Stomach (tissue), 9 donors: Measurements from ENCODE around the gene NEMP1. TPM values are rescaled to one million over a fixed set of nuclear protein-coding genes. Genes with fewer than 3 reads are reported as not detected.

Experiments
- DNase-seq, 2 donors: peaks; one replicate each; pipeline versions ENCODE4 v3.0.0 to v3.0.0-alpha.2; 2013 to 2019
- H3K27ac ChIP-seq, 5 donors: fragments of 200-600 bp in 4 of 5; sonication (generic) in 4 of 5; one replicate each; pipeline ENCODE4 v1.5.1; 2013 to 2019; ENCODE audit warnings: mild to moderate bottlenecking in 1 of 5, moderate library complexity in 1 of 5
- H3K27me3 ChIP-seq, 3 donors: fragments of 200-600 bp; sonication (generic); one replicate each; pipeline ENCODE4 v1.5.1; 2017 to 2019; ENCODE audit warnings: mixed run types in 1 of 3
- H3K36me3 ChIP-seq, 4 donors: fragments of 200-600 bp; sonication (generic); 1 replicate in 3 of 4; 2 replicates in 1 of 4; pipeline ENCODE4 v1.5.1; 2016 to 2019
- H3K4me1 ChIP-seq, 4 donors: fragments of 200-600 bp; sonication (generic); one replicate each; pipeline ENCODE4 v1.5.1; 2016 to 2019
- H3K4me3 ChIP-seq, 4 donors: fragments of 200-600 bp; sonication (generic) in 3 of 4; one replicate each; pipeline ENCODE4 v1.5.1; 2016 to 2019; ENCODE audit warnings: mild to moderate bottlenecking in 1 of 4
- H3K9me3 ChIP-seq, 4 donors: fragments of 200-600 bp; sonication (generic); one replicate each; pipeline ENCODE4 v1.5.1; 2016 to 2019
- EP300 ChIP-seq: sonication (generic); formaldehyde crosslinking; IDR thresholded peaks from one replicate; pipeline ENCODE4 v1.6.1; 2017; ENCODE audit warnings: antibody characterized with exemption
- POLR2A ChIP-seq, 4 donors: fragments of 450-650 bp; IDR thresholded peaks; one replicate each; pipeline ENCODE4 v1.6.1; 2016; ENCODE audit warnings: antibody characterized with exemption in 4 of 4, control low read depth in 2 of 4, mild to moderate bottlenecking in 1 of 4, moderate library complexity in 1 of 4
- POLR2AphosphoS5 ChIP-seq, 3 donors: sonication (generic); formaldehyde crosslinking; IDR thresholded peaks; one replicate each; pipeline ENCODE4 v1.6.1; 2016; ENCODE audit warnings: antibody characterized with exemption in 3 of 3
- WGBS, 5 donors: extraction: QIAGEN DNeasy Blood & Tissue Kit in 3 of 5; methylation state at CpG; one replicate each; pipeline versions ENCODE4 v1.1.5 to v1.1.7; 2013 to 2018; 5-methylcytosine and 5-hydroxymethylcytosine counted together
- intact Hi-C: fragments of 100-400 bp; cut with DNase I; formaldehyde crosslinking; loops from one replicate; pipeline ENCODE4 v1.15.1; 2023; ENCODE audit warnings: low total_unique reads
- polyA plus RNA-seq, 3 donors: library from polyadenylated mRNA; stranded (reverse); fragments of 200-250 nt; gene quantifications; one replicate each; pipeline ENCODE4 v1.2.3, GENCODE V29; 2013
- total RNA-seq, 5 donors: library from RNA; depleted of rRNA; stranded (reverse); fragments of >200 nt; gene quantifications; one replicate each; pipeline versions ENCODE4 v1.1.0 to v1.2.3, GENCODE V29; 2014 to 2016
- TF ChIP-seq, protein P1 (sequence below), 7 experiments: fragments of 450-650 bp in 4 of 7; fragments of 200-600 bp in 3 of 7; sonication (generic) in 3 of 7; IDR thresholded peaks; one replicate each; pipeline ENCODE4 v1.5.1; 2016 to 2019; ENCODE audit warnings: antibody characterized with exemption in 7 of 7, control low read depth in 2 of 7, mild to moderate bottlenecking in 1 of 7
- donor health status: healthy with polysubstance abuse.
- donor health status: Bipolar disorder and iron deficiency.
- donor health status: healthy.

Gene NEMP1
- total and polyA plus RNA-seq, 8 donors, result 1.1 to 16.7 (median 2.5) TPM

DNA sequence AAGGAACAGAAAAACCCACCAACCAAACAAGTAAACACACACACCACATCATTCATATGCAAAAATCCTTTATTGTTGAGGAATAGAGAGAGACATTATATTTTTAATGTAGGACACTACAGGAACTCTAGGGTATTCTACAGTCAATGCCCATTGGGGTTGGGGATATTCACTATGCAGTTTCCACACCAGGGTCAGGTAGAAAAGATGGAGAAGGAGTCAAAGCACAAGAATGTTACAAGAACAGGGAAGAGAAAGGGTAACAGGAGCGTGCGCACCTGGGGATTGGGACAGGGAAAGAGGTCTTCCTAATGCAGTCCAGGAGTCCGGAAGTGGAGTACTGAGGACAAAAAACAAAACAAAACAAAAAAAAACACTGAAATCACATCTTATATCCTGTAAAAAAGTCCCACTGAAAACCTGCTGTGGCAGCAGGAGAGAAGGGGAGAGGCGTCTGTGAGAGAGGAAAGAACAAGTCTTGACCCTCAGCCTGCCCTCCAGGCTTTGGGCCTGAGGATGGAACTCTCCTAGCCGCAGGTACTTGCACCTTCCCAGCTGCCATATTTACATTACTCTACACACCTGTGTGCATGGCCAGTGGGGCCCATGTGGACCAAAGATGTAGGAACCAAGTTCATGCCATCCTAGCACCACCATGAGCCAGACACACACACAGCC, 68.5 kb downstream of the NEMP1 start:
- H3K27ac ChIP-seq, result peak overlapping the region in 1 of 5 donors; percentile 38
- peaks cover 6 to 32% (median 24%) of the 10 kb centered on the region in 4 donors for H3K4me1 ChIP-seq
- DNase-seq, result no peak
- no peak overlapping the region for H3K4me3 ChIP-seq
- WGBS, 5 donors, result 83 to 96% (median 89%) methylated on average over 5 of the region's 5 CpGs
- H3K9me3 ChIP-seq, result no peaks in the 10 kb centered on the region
- no peaks in the 10 kb centered on the region for H3K36me3 ChIP-seq
- no peak for TF ChIP-seq EP300
- TF ChIP-seq, protein P1, sequence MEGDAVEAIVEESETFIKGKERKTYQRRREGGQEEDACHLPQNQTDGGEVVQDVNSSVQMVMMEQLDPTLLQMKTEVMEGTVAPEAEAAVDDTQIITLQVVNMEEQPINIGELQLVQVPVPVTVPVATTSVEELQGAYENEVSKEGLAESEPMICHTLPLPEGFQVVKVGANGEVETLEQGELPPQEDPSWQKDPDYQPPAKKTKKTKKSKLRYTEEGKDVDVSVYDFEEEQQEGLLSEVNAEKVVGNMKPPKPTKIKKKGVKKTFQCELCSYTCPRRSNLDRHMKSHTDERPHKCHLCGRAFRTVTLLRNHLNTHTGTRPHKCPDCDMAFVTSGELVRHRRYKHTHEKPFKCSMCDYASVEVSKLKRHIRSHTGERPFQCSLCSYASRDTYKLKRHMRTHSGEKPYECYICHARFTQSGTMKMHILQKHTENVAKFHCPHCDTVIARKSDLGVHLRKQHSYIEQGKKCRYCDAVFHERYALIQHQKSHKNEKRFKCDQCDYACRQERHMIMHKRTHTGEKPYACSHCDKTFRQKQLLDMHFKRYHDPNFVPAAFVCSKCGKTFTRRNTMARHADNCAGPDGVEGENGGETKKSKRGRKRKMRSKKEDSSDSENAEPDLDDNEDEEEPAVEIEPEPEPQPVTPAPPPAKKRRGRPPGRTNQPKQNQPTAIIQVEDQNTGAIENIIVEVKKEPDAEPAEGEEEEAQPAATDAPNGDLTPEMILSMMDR (IDR thresholded peaks at IDR 0.05), result no peak
- no peak for TF ChIP-seq POLR2AphosphoS5 (IDR thresholded peaks at IDR 0.05)
- no peak for TF ChIP-seq POLR2A (IDR thresholded peaks at IDR 0.05)
- intact Hi-C loops, result loop anchor here (5.0 kb wide), 1 partner anchor 52 kb away; no protein-coding TSS in a partner anchor
- peaks cover 0 to 21% (median 0%) of the 10 kb centered on the region in 3 donors for H3K27me3 ChIP-seq

GRCh38 chr12:57008178-57008577, 70.4 kb downstream of the NEMP1 start:
- intact Hi-C loops, result loop anchor here (5.0 kb wide), 1 partner anchor 54 kb away; no protein-coding TSS in a partner anchor
- peaks cover 14 to 17% (median 16%) of the 10 kb centered on the region in 4 donors for H3K36me3 ChIP-seq
- H3K27me3 ChIP-seq, result peaks cover 0 to 3% (median 0%) of the 10 kb centered on the region in 3 donors
- H3K4me3 ChIP-seq, result no peak overlapping the region
- peak in 1 of 2 donors; percentile 85 for DNase-seq
- H3K27ac ChIP-seq, result peak overlapping the region in 1 of 5 donors; percentile 10
- no peaks in the 10 kb centered on the region for H3K9me3 ChIP-seq
- H3K4me1 ChIP-seq, result peaks cover 9 to 41% (median 29%) of the 10 kb centered on the region in 4 donors
- TF ChIP-seq POLR2AphosphoS5 (IDR thresholded peaks at IDR 0.05) (no peak), POLR2A (IDR thresholded peaks at IDR 0.05) (no peak), EP300 (no peak)
- TF ChIP-seq, protein P1 (IDR thresholded peaks at IDR 0.05), result peak in 5 of 7 experiments; percentile 38 to 57 (median 47)

- Histone ChIP-seq H3K27ac (peak overlapping the region in 4 of 5 donors; percentile 16 to 88 (median 73)), H3K4me1 (peaks cover 13 to 46% (median 32%) of the 10 kb centered on the region in 4 donors), H3K36me3 (peaks cover 25 to 29% (median 28%) of the 10 kb centered on the region in 4 donors), H3K27me3 (no peaks in the 10 kb centered on the region), H3K4me3 (peak overlapping the region; percentile 92 to 98 (median 97)), H3K9me3 (no peaks in the 10 kb centered on the region)
- 49 to 56% (median 52%) methylated on average over 10 of the region's 10 CpGs for WGBS, 5 donors
- intact Hi-C loops, result loop anchor here (5.0 kb wide), 1 partner anchor 55 kb away; no protein-coding TSS in a partner anchor
- no peak for DNase-seq
- TF ChIP-seq, protein P1 (IDR thresholded peaks at IDR 0.05), result peak in 2 of 7 experiments; percentile 4 to 18
- no peak for TF ChIP-seq POLR2AphosphoS5 (IDR thresholded peaks at IDR 0.05)
- no peak for TF ChIP-seq POLR2A (IDR thresholded peaks at IDR 0.05)
- no peak for TF ChIP-seq EP300
Observed at GRCh38 chr12:57006809-57007475, 71.6 kb downstream of the NEMP1 start.

- DNase-seq, result peak; percentile 67 to 87
- Histone ChIP-seq H3K27ac (peak within 1 kb of the TSS; percentile 74 to 88 (median 84)), H3K27me3 (no peaks in the 10 kb centered on the region), H3K9me3 (no peaks in the 10 kb centered on the region), H3K4me3 (peak within 1 kb of the TSS; percentile 92 to 98 (median 97)), H3K4me1 (peaks cover 19 to 53% (median 39%) of the 10 kb centered on the region in 4 donors), H3K36me3 (peaks cover 25 to 35% (median 32%) of the 10 kb centered on the region in 4 donors)
- intact Hi-C loops, result loop anchor here (5.0 kb wide), 1 partner anchor 56 kb away; no protein-coding TSS in a partner anchor
- TF ChIP-seq, protein P1 (IDR thresholded peaks at IDR 0.05), result peak in 3 of 7 experiments; percentile 29 to 71 (median 56)
- no peak for TF ChIP-seq POLR2AphosphoS5 (IDR thresholded peaks at IDR 0.05)
- WGBS, 5 donors, result 0 to 2% (median 1%) methylated on average over 8 to 94 of the region's 94 CpGs
Observed at GRCh38 chr12:57005980-57006808, 72.4 kb downstream of the NEMP1 start, which contains the start of gene ZBTB39. Gene ZBTB39, minus strand, starts transcription at chr12:57006546. Its CDS starts 1,629 bp downstream, at chr12:57004917.
